Left ventricle myocardium inferior (tissue), 1 donor: ENCODE measurements around the gene FOXD1. TPM values are rescaled to one million over a fixed set of nuclear protein-coding genes. Genes with fewer than 3 reads are reported as not detected.

ENCODE experiments used
- DNase-seq: peaks from one replicate; pipeline ENCODE4 v3.0.0-alpha.2; 2020
- H3K27ac ChIP-seq: fragments of 200-600 bp; replicated peaks from 2 replicates; pipeline ENCODE4 v1.8.0; 2021
- H3K27me3 ChIP-seq: fragments of 200-600 bp; 2 replicates; pipeline ENCODE4 v1.8.0; 2021; ENCODE audit warnings: low read depth
- H3K36me3 ChIP-seq: fragments of 200-600 bp; 2 replicates; pipeline ENCODE4 v1.8.0; 2021
- H3K4me1 ChIP-seq: fragments of 200-600 bp; 2 replicates; pipeline ENCODE4 v1.8.0; 2021
- H3K4me3 ChIP-seq: fragments of 200-600 bp; 2 replicates; pipeline ENCODE4 v1.8.0; 2021; ENCODE audit warnings: mild to moderate bottlenecking, moderate library complexity
- H3K9me3 ChIP-seq: fragments of 200-600 bp; replicated peaks from 2 replicates; pipeline ENCODE4 v1.8.0; 2021
- intact Hi-C: fragments of 100-400 bp; cut with micrococcal nuclease; formaldehyde crosslinking; loops from one replicate; pipeline ENCODE4 v1.11.0; 2022
- total RNA-seq: library from RNA; stranded (reverse); fragmentation: NEBNext Ultra II Directional; extraction: Animal tissue kit (Norgen Biotek cat#: 25700); gene quantifications from one replicate; pipeline ENCODE4 v1.2.1, GENCODE V29; 2021
- TF ChIP-seq, protein P1 (sequence below): fragments of 200-600 bp; IDR thresholded peaks from 2 replicates; pipeline ENCODE4 v1.8.0; 2021; ENCODE audit warnings: antibody characterized with exemption, mild to moderate bottlenecking, borderline replicate concordance
- donor health status: DM: no; HTN: yes; CAD: no; lungs with severe emphysema.

FOXD1 gene
- total RNA-seq, 1 donor from 2014 or later = 0.19 TPM

DNA sequence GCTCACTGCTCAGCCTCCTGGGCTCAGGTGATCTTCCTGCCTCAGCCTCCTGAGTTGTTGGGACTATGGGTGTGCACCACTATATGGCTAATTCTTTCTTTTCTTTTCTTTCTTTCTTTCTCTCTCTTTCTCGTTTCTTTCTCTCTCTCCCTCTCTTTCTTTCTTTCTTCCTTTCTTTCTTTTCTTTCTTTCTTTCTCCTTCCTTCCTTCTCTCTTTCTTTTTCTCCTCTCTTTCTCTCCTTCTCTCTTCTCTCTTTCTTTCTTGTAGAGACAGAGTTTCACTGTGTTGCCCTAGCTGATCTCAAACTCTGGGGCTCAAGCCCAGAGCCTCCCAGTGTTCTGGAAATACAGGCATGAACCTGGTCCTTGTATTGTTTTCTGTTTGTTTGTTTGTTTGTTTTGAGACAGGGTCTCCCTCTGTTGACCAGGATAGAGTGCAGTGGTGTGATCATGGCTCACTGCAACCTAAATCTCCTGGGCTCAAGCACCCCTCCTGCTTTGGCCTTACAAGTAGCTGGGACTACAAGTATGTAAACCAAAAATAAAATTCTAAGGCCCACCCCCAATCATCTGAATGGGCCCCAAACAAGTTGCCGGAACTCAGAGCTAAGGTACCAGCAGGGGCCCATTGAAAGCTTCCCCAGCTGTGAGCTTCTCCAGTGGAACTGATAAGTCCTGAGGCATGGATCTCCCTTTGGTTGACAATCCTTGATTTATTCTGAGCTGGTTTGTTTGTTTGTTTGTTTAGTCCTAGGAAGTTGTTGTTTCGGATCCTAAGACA, 37.7 kb upstream of the FOXD1 start:
- H3K27me3 ChIP-seq = peaks cover 58% of the 10 kb centered on the region
- TF ChIP-seq, protein P1, sequence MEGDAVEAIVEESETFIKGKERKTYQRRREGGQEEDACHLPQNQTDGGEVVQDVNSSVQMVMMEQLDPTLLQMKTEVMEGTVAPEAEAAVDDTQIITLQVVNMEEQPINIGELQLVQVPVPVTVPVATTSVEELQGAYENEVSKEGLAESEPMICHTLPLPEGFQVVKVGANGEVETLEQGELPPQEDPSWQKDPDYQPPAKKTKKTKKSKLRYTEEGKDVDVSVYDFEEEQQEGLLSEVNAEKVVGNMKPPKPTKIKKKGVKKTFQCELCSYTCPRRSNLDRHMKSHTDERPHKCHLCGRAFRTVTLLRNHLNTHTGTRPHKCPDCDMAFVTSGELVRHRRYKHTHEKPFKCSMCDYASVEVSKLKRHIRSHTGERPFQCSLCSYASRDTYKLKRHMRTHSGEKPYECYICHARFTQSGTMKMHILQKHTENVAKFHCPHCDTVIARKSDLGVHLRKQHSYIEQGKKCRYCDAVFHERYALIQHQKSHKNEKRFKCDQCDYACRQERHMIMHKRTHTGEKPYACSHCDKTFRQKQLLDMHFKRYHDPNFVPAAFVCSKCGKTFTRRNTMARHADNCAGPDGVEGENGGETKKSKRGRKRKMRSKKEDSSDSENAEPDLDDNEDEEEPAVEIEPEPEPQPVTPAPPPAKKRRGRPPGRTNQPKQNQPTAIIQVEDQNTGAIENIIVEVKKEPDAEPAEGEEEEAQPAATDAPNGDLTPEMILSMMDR = no peak
- intact Hi-C loops = no loop called here
- no peak overlapping the region for H3K4me3 ChIP-seq
- no peak overlapping the region for H3K27ac ChIP-seq
- no peak for DNase-seq
- H3K36me3 ChIP-seq = no peaks in the 10 kb centered on the region
- H3K4me1 ChIP-seq = no peaks in the 10 kb centered on the region
- no peaks in the 10 kb centered on the region for H3K9me3 ChIP-seq

- intact Hi-C loops = no loop called here
- no peak overlapping the region for H3K4me3 ChIP-seq
- H3K9me3 ChIP-seq = no peaks in the 10 kb centered on the region
- no peak overlapping the region for H3K27ac ChIP-seq
- H3K36me3 ChIP-seq = no peaks in the 10 kb centered on the region
- H3K4me1 ChIP-seq = no peaks in the 10 kb centered on the region
- TF ChIP-seq, protein P1 = no peak
- DNase-seq = no peak
- peaks cover 61% of the 10 kb centered on the region for H3K27me3 ChIP-seq
Measured at GRCh38 chr5:73485715-73486114, 37.1 kb upstream of the FOXD1 start.

GRCh38 chr5:73484511-73484910, 35.9 kb upstream of the FOXD1 start:
- no peaks in the 10 kb centered on the region for H3K4me1 ChIP-seq
- H3K27ac ChIP-seq = no peak overlapping the region
- no peak overlapping the region for H3K4me3 ChIP-seq
- no peak for DNase-seq
- intact Hi-C loops = no loop called here
- TF ChIP-seq, protein P1 = no peak
- H3K36me3 ChIP-seq = no peaks in the 10 kb centered on the region
- H3K27me3 ChIP-seq = peaks cover 58% of the 10 kb centered on the region
- H3K9me3 ChIP-seq = no peaks in the 10 kb centered on the region

DNA sequence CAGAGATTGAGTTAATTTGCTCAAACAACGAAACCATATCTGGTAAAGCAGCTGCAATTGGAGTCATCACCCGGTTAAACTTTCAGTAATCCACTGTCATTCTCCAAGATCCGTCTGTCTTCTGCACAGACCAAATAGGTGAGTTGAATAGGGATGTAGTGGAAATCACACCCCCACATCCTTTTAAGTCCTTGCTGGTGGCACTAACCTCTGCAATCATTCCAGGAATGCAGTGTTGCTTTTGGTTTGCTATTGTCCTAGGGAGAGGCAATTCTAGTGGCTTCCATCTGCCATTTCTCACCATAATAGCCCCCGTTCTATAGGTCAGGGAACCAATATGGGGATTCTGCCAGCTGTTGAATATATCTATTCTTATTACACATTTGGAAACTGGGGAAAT, 35.1 kb upstream of the FOXD1 start:
- intact Hi-C loops = no loop called here
- no peak overlapping the region for H3K4me3 ChIP-seq
- no peak for DNase-seq
- H3K27ac ChIP-seq = no peak overlapping the region
- no peaks in the 10 kb centered on the region for H3K9me3 ChIP-seq
- H3K4me1 ChIP-seq = no peaks in the 10 kb centered on the region
- H3K36me3 ChIP-seq = no peaks in the 10 kb centered on the region
- TF ChIP-seq, protein P1 = no peak
- H3K27me3 ChIP-seq = peaks cover 63% of the 10 kb centered on the region

DNA sequence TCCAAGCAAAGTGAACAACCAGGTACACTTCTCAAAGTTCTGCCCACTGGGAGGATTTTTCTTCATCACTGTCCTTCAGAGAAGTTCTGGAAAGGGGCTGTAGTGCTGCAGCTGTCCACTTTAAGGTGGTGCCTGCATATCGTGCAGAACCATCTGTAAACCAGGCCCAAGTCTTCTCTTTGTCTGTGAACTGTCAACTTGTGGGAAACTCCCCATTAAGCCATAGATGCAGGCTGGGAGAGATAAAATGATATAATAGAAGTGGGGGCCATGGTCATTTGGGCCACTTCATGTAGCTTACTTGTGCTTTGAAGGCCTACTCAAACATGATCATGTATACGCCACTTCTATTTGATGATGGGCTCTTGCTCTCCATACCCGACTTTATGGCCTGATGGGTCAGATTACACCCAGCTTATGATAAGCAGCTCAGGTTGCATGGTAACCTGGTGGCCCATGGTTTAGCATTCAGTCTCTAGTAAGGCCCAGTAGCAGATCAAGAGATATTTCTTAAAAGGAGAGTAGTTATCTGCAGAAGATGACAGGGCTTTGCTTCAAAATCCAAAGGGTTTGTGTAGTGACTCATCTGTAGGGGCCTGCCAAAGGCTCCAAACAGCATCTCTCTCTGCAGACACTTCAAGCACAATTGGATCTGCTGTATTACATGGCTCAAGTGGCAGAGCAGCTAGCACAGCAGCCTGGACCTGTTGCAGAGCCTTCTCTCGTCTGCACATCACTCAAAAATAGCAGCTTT, 34.0 kb upstream of the FOXD1 start:
- DNase-seq = no peak
- no peaks in the 10 kb centered on the region for H3K9me3 ChIP-seq
- TF ChIP-seq, protein P1 = no peak
- H3K27ac ChIP-seq = no peak overlapping the region
- no peaks in the 10 kb centered on the region for H3K4me1 ChIP-seq
- intact Hi-C loops = no loop called here
- no peaks in the 10 kb centered on the region for H3K36me3 ChIP-seq
- no peak overlapping the region for H3K4me3 ChIP-seq
- H3K27me3 ChIP-seq = peaks cover 63% of the 10 kb centered on the region
